ENCODE measurements around the gene CCDC194.

- no peak for TF ChIP-seq CTCF (IDR thresholded peaks at IDR 0.05; ENCODE audit: borderline replicate concordance, extremely low read depth, low read length, poor library complexity, severe bottlenecking)
- TF ChIP-seq EZH2 (IDR thresholded peaks at IDR 0.05; ENCODE audit: borderline replicate concordance, low read depth, low read length, severe bottlenecking) = no peak
These were observed 3.9 kb downstream of the CCDC194 start for GRCh38 chr19:17389957-17390664.
